ENCODE data around the gene AKAP6. TPM values are rescaled to one million over a fixed set of nuclear protein-coding genes. Genes with fewer than 3 reads are reported as not detected.

The AKAP6 gene
- total RNA-seq, 1 donor from 2014 or later: 7.7 TPM

GRCh38 chr14:32304296-32304695 lies 24.8 kb upstream of the AKAP6 start:
- Histone ChIP-seq H3K36me3 (no peaks in the 10 kb centered on the region), H3K4me3 (no peak overlapping the region), H3K27me3 (no peaks in the 10 kb centered on the region), H3K9me3 (no peaks in the 10 kb centered on the region), H3K4me1 (no peaks in the 10 kb centered on the region), H3K27ac (no peak overlapping the region)
- TF ChIP-seq CTCF (IDR thresholded peaks at IDR 0.05): no peak
- ATAC-seq (no peak), DNase-seq (no peak)
- intact Hi-C loops (cut with DNase I): no loop called here

- no peak for ATAC-seq
- H3K27ac ChIP-seq: no peak overlapping the region
- intact Hi-C loops (cut with DNase I): no loop called here
- no peaks in the 10 kb centered on the region for H3K9me3 ChIP-seq
- no peaks in the 10 kb centered on the region for H3K36me3 ChIP-seq
- H3K4me3 ChIP-seq: no peak overlapping the region
- DNase-seq: no peak
- H3K4me1 ChIP-seq: no peaks in the 10 kb centered on the region
- TF ChIP-seq CTCF (IDR thresholded peaks at IDR 0.05): no peak
- H3K27me3 ChIP-seq: no peaks in the 10 kb centered on the region
Observed at GRCh38 chr14:32306549-32306948, 22.5 kb upstream of the AKAP6 start.

GRCh38 chr14:32307881-32308582 lies 21.1 kb upstream of the AKAP6 start:
- H3K27ac ChIP-seq: no peak overlapping the region
- TF ChIP-seq CTCF (IDR thresholded peaks at IDR 0.05): no peak
- intact Hi-C loops (cut with DNase I): no loop called here
- H3K27me3 ChIP-seq: no peaks in the 10 kb centered on the region
- no peak for DNase-seq
- H3K4me1 ChIP-seq: no peaks in the 10 kb centered on the region
- no peaks in the 10 kb centered on the region for H3K9me3 ChIP-seq
- ATAC-seq: no peak
- H3K4me3 ChIP-seq: no peak overlapping the region
- H3K36me3 ChIP-seq: no peaks in the 10 kb centered on the region

- ATAC-seq: no peak
- H3K36me3 ChIP-seq: no peaks in the 10 kb centered on the region
- no peaks in the 10 kb centered on the region for H3K27me3 ChIP-seq
- H3K4me1 ChIP-seq: no peaks in the 10 kb centered on the region
- DNase-seq: no peak
- no peak for TF ChIP-seq CTCF (IDR thresholded peaks at IDR 0.05)
- H3K27ac ChIP-seq: no peak overlapping the region
- H3K9me3 ChIP-seq: no peaks in the 10 kb centered on the region
- H3K4me3 ChIP-seq: no peak overlapping the region
- intact Hi-C loops (cut with DNase I): no loop called here
Observed at GRCh38 chr14:32310876-32311275, 18.2 kb upstream of the AKAP6 start.

GRCh38 chr14:32311294-32312009 lies 17.6 kb upstream of the AKAP6 start:
- ATAC-seq: no peak

More at GRCh38 chr14:32311294-32312009, 17.6 kb upstream of the AKAP6 start:
- H3K27ac ChIP-seq: no peak overlapping the region
- DNase-seq: no peak
- H3K27me3 ChIP-seq: no peaks in the 10 kb centered on the region
- H3K4me3 ChIP-seq: no peak overlapping the region
- H3K9me3 ChIP-seq: no peaks in the 10 kb centered on the region
- no peaks in the 10 kb centered on the region for H3K4me1 ChIP-seq
- TF ChIP-seq CTCF (IDR thresholded peaks at IDR 0.05): no peak
- H3K36me3 ChIP-seq: no peaks in the 10 kb centered on the region
- intact Hi-C loops (cut with DNase I): no loop called here
